ENCODE results near the gene MIPEP.
"Not testable (repeated sequence)": the region's sequence is repeated elsewhere in the genome, so short reads cannot be mapped to it uniquely, and the experiment has no call there.

Gene MIPEP

GRCh38 chr13:23776698-23777574 is 112.3 kb downstream of the MIPEP start:
- DNase-seq (ENCODE audit: low read depth), result no peak

- DNase-seq (ENCODE audit: low read depth), result no peak
Observed at GRCh38 chr13:23772717-23773116, 116.5 kb downstream of the MIPEP start.

- DNase-seq (ENCODE audit: low read depth), result no peak
Observed at GRCh38 chr13:23771956-23772355, 117.2 kb downstream of the MIPEP start.

DNA sequence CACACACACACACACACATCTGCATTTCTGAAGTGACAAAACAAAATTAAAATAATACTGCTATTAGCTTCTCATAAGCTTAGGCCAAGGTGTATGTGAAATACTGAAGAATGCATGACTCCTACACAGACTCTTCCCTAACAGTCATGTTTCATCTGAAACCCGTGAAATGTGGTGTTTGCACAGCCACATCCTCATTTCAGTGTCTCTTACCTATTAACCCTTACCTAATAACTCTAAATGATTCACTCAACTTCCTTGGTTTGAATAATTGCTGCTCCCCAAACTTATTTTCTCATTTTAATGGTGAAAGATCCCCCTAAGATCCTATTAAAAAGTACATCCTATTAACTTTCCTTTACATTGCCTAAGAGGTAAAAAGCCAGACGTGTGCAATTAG is 117.6 kb downstream of the MIPEP start:
- no peak for DNase-seq (ENCODE audit: low read depth)

DNA sequence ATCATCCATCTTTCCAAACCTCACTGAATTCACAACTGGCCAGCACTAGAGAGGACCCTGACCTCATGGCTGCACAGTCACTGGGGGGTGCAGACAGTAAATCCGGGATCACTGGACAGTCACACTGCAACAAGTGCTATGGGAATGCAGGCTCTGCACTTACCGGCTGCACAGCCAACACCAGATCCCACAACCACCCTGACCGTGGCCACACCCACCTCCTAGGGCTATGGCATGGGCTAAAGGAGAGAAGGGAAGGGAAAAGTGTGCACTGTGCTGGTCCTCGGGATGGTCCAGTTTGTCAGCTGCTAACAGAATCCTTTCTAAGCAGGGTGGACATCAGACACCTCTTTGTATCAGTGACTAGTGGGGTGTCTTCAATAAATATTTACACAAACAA is 118.2 kb downstream of the MIPEP start:
- no peak for DNase-seq (ENCODE audit: low read depth)

GRCh38 chr13:23770428-23770827 is 118.8 kb downstream of the MIPEP start:
- DNase-seq (ENCODE audit: low read depth), result no peak

DNA sequence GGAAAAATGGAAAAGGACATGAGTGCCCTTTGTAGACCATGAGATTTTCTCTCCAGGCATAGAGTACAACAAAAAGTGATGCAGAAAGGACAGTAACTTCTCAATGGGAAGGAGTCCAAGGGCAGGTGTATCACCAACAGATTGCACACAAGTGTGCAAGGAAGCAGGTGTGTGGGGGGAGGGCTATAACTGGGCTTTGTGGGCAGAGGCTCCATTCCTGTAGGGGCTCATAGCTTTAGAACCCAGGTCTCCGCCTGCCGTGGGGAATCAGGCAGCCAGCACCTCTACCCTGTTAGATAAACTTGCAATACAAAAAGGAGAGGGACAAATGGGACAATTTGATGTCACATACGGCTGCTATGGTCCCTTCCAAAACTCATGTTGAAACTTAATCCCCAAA is 119.8 kb downstream of the MIPEP start:
- no peak for DNase-seq (ENCODE audit: low read depth)

DNA sequence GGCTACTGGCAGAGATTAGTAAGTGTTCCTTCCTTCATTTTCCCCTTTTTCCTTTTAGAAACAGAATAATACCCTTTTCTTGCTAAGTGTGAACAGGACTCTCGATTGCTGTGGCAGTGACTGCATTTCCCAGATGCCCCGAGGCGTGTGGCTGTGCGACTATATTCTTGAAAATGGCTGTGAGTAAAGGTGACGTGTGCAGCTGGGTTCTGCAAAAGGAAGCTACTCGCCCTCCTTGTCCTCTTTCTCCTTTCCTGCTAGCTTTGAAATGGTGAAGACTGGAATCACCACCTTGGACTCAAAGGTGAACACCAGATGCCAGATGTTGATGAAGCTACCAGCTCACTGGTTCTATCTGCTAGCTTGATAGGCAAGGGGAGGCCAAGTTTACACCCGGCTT is 121.4 kb downstream of the MIPEP start:
- DNase-seq (ENCODE audit: low read depth), result no peak

- no peak for DNase-seq (ENCODE audit: low read depth)
Observed at GRCh38 chr13:23766939-23767338, 122.3 kb downstream of the MIPEP start.

DNA sequence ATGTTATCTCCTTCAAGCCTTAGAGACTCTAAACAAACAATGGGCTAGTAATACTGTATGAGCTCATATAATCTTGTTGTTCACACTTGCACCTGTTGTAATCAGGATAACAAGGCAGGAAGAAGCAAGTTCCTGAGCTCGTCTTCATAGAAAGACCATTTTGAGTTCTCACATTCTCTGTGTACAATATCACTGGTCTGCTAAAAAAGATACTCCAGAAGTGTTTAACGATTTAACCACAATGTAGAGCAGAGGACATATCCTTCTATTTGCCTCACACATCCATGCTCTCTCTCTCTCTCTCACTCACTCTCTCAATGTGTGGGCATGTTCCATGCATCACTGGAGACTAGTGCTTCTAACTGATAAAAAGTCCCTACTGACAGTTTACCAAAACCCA is 122.9 kb downstream of the MIPEP start:
- DNase-seq (ENCODE audit: low read depth), result no peak

GRCh38 chr13:23765531-23765930 is 123.7 kb downstream of the MIPEP start:
- DNase-seq (ENCODE audit: low read depth), result no peak

- no peak for DNase-seq (ENCODE audit: low read depth)
Observed at GRCh38 chr13:23763318-23763717, 125.9 kb downstream of the MIPEP start.

DNA sequence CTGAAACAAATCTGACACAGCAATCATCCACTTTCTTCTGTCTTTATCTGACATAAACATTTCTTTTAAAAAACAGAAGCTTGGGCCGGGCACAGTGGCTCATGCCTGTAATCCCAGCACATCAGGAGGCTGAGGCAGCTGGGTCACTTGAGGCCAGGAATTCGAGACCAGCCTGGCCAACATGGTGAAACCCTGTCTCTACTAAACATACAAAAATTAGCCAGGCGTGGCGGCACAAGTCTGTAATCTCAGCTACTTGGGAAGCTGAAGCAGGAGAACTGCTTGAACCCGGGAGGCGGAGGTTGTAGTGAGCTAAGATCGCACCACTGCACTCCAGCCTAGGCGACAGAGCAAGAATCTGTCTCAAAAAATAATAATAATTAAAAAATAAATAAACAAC is 127.4 kb downstream of the MIPEP start:
- not testable (repeated sequence) for DNase-seq (ENCODE audit: low read depth)

GRCh38 chr13:23760000-23760399 is 129.2 kb downstream of the MIPEP start:
- no peak for DNase-seq (ENCODE audit: low read depth)

DNA sequence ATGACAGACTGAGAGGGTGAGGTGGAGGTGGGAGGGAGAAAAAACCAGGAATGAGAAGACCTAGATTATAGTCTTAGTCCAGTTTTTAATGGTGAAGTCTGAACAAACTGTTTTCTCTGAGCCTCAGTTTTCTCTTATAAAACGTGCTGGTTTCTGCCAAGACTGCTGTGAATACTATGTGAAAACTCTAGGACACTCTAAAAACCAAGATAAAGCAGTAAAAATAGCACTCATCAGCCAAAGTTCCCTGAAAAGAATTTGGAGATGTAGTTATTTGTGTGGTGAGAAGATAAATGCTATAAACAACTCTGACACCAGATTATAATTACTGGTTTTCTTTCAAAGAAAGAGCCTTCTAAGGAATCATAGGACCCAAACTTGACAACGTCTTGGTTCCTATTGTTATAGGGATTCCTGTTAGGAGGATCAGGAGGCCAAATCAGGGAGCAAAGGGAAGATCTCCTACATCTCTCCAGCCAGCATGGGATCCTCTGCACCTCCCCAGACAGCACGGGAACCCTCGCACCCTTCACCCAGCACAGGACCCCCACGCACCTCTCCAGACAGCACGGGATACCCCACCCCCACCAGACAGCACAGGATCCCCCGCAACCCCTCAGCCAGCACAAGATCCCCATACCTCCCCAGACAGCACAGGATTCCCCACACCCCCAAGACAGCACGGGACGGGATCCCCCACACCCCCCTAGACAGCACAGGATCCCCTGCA is 130.2 kb downstream of the MIPEP start:
- no peak for DNase-seq (ENCODE audit: low read depth)

DNA sequence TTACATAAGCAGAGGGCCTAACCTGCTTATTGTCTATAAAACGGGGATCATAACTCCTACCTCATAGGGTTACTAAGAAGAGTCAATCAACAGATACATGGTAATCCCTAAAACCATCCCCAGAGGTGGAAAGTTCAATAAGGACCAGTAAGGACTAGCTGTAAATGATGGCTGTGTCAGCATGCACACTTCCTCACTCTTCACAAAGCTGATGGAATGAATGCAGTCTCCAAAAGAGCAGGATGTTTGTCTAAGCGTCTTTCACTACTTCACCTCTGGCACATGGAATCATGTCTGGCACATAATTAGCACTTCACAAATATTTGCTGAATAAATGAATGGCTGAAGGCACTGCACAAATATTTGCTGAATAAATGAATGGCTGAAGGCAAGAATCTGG is 134.2 kb downstream of the MIPEP start:
- DNase-seq (ENCODE audit: low read depth), result no peak

DNA sequence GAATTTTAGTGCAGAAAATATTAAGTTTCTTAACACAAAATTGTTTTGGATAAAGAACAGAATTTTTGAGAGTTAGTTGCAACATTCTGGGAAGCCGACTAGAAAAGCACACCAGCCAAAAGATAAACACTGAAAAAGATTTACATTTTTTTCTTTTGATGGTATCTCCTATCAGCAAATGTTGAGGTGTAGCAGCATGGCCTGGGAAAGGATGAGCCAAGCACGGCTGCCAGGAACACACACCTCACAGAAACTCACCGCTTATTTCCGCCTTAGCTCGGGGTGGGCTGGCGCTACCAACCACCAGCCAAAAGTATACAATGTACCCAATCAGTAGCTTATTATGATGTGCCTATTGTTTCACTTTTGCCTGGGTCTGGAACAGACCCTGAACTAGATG is 134.7 kb downstream of the MIPEP start:
- DNase-seq (ENCODE audit: low read depth), result no peak

- DNase-seq (ENCODE audit: low read depth), result peak; percentile 8
Observed at GRCh38 chr13:23753458-23753857, 135.7 kb downstream of the MIPEP start.

GRCh38 chr13:23752111-23753001 is 136.8 kb downstream of the MIPEP start:
- DNase-seq (ENCODE audit: low read depth), result no peak

DNA sequence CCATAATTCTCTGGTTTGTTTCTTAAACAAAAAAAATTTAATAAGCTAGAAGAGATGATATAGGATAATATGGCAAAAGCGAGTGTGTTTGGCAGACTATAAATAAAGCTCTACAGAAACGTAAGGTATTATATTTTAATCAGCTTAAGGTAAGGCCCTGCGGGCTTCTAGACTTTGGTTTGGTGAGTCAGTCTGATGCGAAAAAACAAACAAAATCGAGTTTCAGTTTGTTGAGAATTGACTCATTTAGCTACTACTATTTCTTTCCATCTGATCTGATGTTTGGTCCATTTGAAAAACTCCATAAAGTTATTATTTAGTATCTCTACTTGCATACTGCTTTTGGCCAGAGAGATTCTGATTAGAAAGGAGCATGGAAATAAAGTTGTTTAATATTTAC is 138.0 kb downstream of the MIPEP start:
- DNase-seq (ENCODE audit: low read depth), result no peak

- no peak for DNase-seq (ENCODE audit: low read depth)
Observed at GRCh38 chr13:23750383-23751121, 138.6 kb downstream of the MIPEP start.
